Measurements from ENCODE around the gene WFDC13.
A peak's percentile ranks its signal among the peaks of the same experiment; 100 is the strongest.
"Not testable (repeated sequence)": the region's sequence is repeated elsewhere in the genome, so short reads cannot be mapped to it uniquely, and the experiment has no call there.

WFDC13 gene

GRCh38 chr20:45695496-45695895, 6.3 kb upstream of the WFDC13 start:
- no peaks in the 10 kb centered on the region for H3K36me3 ChIP-seq (ENCODE audit: control insufficient read depth, insufficient read depth, low read length)
- no peaks in the 10 kb centered on the region for H3K27me3 ChIP-seq (replicated peaks; ENCODE audit: control insufficient read depth, insufficient read depth, low read length)
- no peak for DNase-seq (ENCODE audit: extremely low read depth, insufficient read length)
- no peak overlapping the region for H3K4me3 ChIP-seq (replicated peaks; ENCODE audit: low read depth, low read length)
- no peak for TF ChIP-seq CTCF (IDR thresholded peaks at IDR 0.05; ENCODE audit: insufficient read depth, low read length, poor library complexity, severe bottlenecking)

- DNase-seq (ENCODE audit: extremely low read depth, insufficient read length): peak; percentile 13
- no peak overlapping the region for H3K4me3 ChIP-seq (replicated peaks; ENCODE audit: low read depth, low read length)
- no peaks in the 10 kb centered on the region; the same call in 1 of the 2 replicates for H3K27me3 ChIP-seq (replicated peaks; ENCODE audit: control insufficient read depth, insufficient read depth, low read length)
- H3K36me3 ChIP-seq (ENCODE audit: control insufficient read depth, insufficient read depth, low read length): no peaks in the 10 kb centered on the region
- no peak for TF ChIP-seq CTCF (IDR thresholded peaks at IDR 0.05; ENCODE audit: insufficient read depth, low read length, poor library complexity, severe bottlenecking)
Measured at GRCh38 chr20:45701104-45701503, 734 bp upstream of the WFDC13 start.

GRCh38 chr20:45704969-45705637, 3.3 kb downstream of the WFDC13 start, which contains the start of gene WFDC10B:
Gene WFDC10B (minus strand): TSS chr20:45705019. CDS start chr20:45685992, 19,027 bp downstream.
- no peak for DNase-seq (ENCODE audit: extremely low read depth, insufficient read length)
- TF ChIP-seq CTCF (IDR thresholded peaks at IDR 0.05; ENCODE audit: insufficient read depth, low read length, poor library complexity, severe bottlenecking): no peak
- Histone ChIP-seq H3K4me3 (replicated peaks; ENCODE audit: low read depth, low read length) (no peak within 1 kb of the TSS), H3K27me3 (replicated peaks; ENCODE audit: control insufficient read depth, insufficient read depth, low read length) (no peaks in the 10 kb centered on the region; the same call in 1 of the 2 replicates), H3K36me3 (ENCODE audit: control insufficient read depth, insufficient read depth, low read length) (no peaks in the 10 kb centered on the region)

- not testable (repeated sequence) for H3K27me3 ChIP-seq (replicated peaks; ENCODE audit: control insufficient read depth, insufficient read depth, low read length); DNase-seq (ENCODE audit: extremely low read depth, insufficient read length); H3K4me3 ChIP-seq (replicated peaks; ENCODE audit: low read depth, low read length); H3K36me3 ChIP-seq (ENCODE audit: control insufficient read depth, insufficient read depth, low read length)
Measured at GRCh38 chr20:45716141-45716688, 14.4 kb downstream of the WFDC13 start.

- no peaks in the 10 kb centered on the region for H3K27me3 ChIP-seq (replicated peaks; ENCODE audit: control insufficient read depth, insufficient read depth, low read length)
- no peak for TF ChIP-seq CTCF (IDR thresholded peaks at IDR 0.05; ENCODE audit: insufficient read depth, low read length, poor library complexity, severe bottlenecking)
- no peaks in the 10 kb centered on the region for H3K36me3 ChIP-seq (ENCODE audit: control insufficient read depth, insufficient read depth, low read length)
- no peak for DNase-seq (ENCODE audit: extremely low read depth, insufficient read length)
- no peak within 1 kb of the TSS for H3K4me3 ChIP-seq (replicated peaks; ENCODE audit: low read depth, low read length)
Measured at GRCh38 chr20:45722047-45722446, 20.2 kb downstream of the WFDC13 start, which contains the start of gene SPINT4. Gene SPINT4 (plus strand): TSS chr20:45722347. CDS start chr20:45722368, 21 bp downstream.

GRCh38 chr20:45725134-45725533, 23.3 kb downstream of the WFDC13 start:
- H3K36me3 ChIP-seq (ENCODE audit: control insufficient read depth, insufficient read depth, low read length): no peaks in the 10 kb centered on the region
- no peak for TF ChIP-seq CTCF (IDR thresholded peaks at IDR 0.05; ENCODE audit: insufficient read depth, low read length, poor library complexity, severe bottlenecking)
- DNase-seq (ENCODE audit: extremely low read depth, insufficient read length): no peak
- no peak overlapping the region for H3K4me3 ChIP-seq (replicated peaks; ENCODE audit: low read depth, low read length)
- no peaks in the 10 kb centered on the region for H3K27me3 ChIP-seq (replicated peaks; ENCODE audit: control insufficient read depth, insufficient read depth, low read length)

All from GM06990 (cell line).